Uterus (tissue), 4 donors: ENCODE data around the gene YBEY. TPM values are rescaled to one million over a fixed set of nuclear protein-coding genes. Genes with fewer than 3 reads are reported as not detected.

Experiments used
- DNase-seq, 2 donors: peaks; one replicate each; pipeline ENCODE4 v3.0.0-alpha.2; 2019 to 2020
- H3K27ac ChIP-seq, 2 donors: fragments of 200-600 bp; sonication (generic); 1 replicate in 1 of 2; 2 replicates in 1 of 2; pipeline ENCODE4 v1.5.1; 2016 to 2018
- H3K27me3 ChIP-seq, 2 donors: fragments of 200-600 bp; sonication (generic); one replicate each; pipeline ENCODE4 v1.5.1; 2018 to 2019; ENCODE audit warnings: control low read depth in 1 of 2
- H3K36me3 ChIP-seq, 2 donors: fragments of 200-600 bp; sonication (generic); one replicate each; pipeline ENCODE4 v1.5.1; 2019; ENCODE audit warnings: control low read depth in 1 of 2
- H3K4me1 ChIP-seq, 2 donors: fragments of 200-600 bp; sonication (generic); one replicate each; pipeline ENCODE4 v1.5.1; 2018 to 2019; ENCODE audit warnings: control low read depth in 1 of 2
- H3K4me3 ChIP-seq, 2 donors: fragments of 200-600 bp; sonication (generic); 1 replicate in 1 of 2; 2 replicates in 1 of 2; pipeline ENCODE4 v1.5.1; 2018 to 2019; ENCODE audit warnings: mild to moderate bottlenecking in 1 of 2
- H3K9me3 ChIP-seq, 2 donors: fragments of 200-600 bp; sonication (generic); one replicate each; pipeline ENCODE4 v1.5.1; 2019; ENCODE audit warnings: control low read depth in 1 of 2
- CTCF ChIP-seq, 4 experiments: fragments of 200-600 bp in 2 of 4; fragments of 450-650 bp in 2 of 4; sonication (generic) in 2 of 4; IDR thresholded peaks; one replicate each; pipeline ENCODE4 v1.5.1; 2016 to 2019; ENCODE audit warnings: antibody characterized with exemption in 4 of 4, mild to moderate bottlenecking in 2 of 4, moderate library complexity in 1 of 4
- POLR2A ChIP-seq, 2 donors: fragments of 450-650 bp; IDR thresholded peaks; one replicate each; pipeline ENCODE4 v1.6.1; 2016; ENCODE audit warnings: antibody characterized with exemption in 2 of 2, mild to moderate bottlenecking in 1 of 2, moderate library complexity in 1 of 2
- intact Hi-C: fragments of 100-400 bp; cut with DNase I; formaldehyde crosslinking; loops from one replicate; pipeline ENCODE4 v1.15.1; 2023; ENCODE audit warnings: low total_unique reads
- total RNA-seq, 4 donors: library from RNA; depleted of rRNA in 3 of 4; stranded (reverse); fragments of >200 nt in 3 of 4; gene quantifications; one replicate each; pipeline versions ENCODE4 v1.1.0 to v1.2.4, GENCODE V29; 2014 to 2023
- donor health status: DM: yes; HTN: yes; CAD: no.

YBEY gene
- total RNA-seq, 4 donors from 2014 or later = 2.9 to 78.6 (median 13.0) TPM

- Histone ChIP-seq H3K4me3 (no peak overlapping the region), H3K4me1 (peaks cover 0 to 5% of the 10 kb centered on the region in 2 donors), H3K36me3 (no peaks in the 10 kb centered on the region), H3K27me3 (no peaks in the 10 kb centered on the region), H3K9me3 (no peaks in the 10 kb centered on the region), H3K27ac (no peak overlapping the region)
- no peak for DNase-seq
- no peak for TF ChIP-seq CTCF (IDR thresholded peaks at IDR 0.05)
- TF ChIP-seq POLR2A (IDR thresholded peaks at IDR 0.05) = no peak
- intact Hi-C loops = no loop called here
These were observed 41.6 kb downstream of the YBEY start for GRCh38 chr21:46327711-46328110.

- no peak for DNase-seq
- TF ChIP-seq CTCF (IDR thresholded peaks at IDR 0.05) (no peak), POLR2A (IDR thresholded peaks at IDR 0.05) (no peak)
- intact Hi-C loops = no loop called here
- H3K4me1 ChIP-seq = peaks cover 0 to under 1% of the 10 kb centered on the region in 2 donors
- H3K4me3 ChIP-seq = no peak overlapping the region
- no peak overlapping the region for H3K27ac ChIP-seq
- no peaks in the 10 kb centered on the region for H3K27me3 ChIP-seq
- no peaks in the 10 kb centered on the region for H3K36me3 ChIP-seq
- no peaks in the 10 kb centered on the region for H3K9me3 ChIP-seq
These were observed 42.0 kb downstream of the YBEY start for GRCh38 chr21:46328151-46328550.

GRCh38 chr21:46329796-46330195 lies 43.7 kb downstream of the YBEY start:
- intact Hi-C loops = no loop called here
- Histone ChIP-seq H3K36me3 (no peaks in the 10 kb centered on the region), H3K27ac (no peak overlapping the region), H3K4me3 (no peak overlapping the region), H3K4me1 (no peaks in the 10 kb centered on the region), H3K9me3 (no peaks in the 10 kb centered on the region), H3K27me3 (no peaks in the 10 kb centered on the region)
- TF ChIP-seq POLR2A (IDR thresholded peaks at IDR 0.05) = no peak
- no peak for TF ChIP-seq CTCF (IDR thresholded peaks at IDR 0.05)
- DNase-seq = no peak

GRCh38 chr21:46334351-46335140 lies 48.4 kb downstream of the YBEY start:
- Histone ChIP-seq H3K4me1 (no peaks in the 10 kb centered on the region), H3K36me3 (no peaks in the 10 kb centered on the region), H3K4me3 (no peak overlapping the region), H3K9me3 (no peaks in the 10 kb centered on the region), H3K27ac (no peak overlapping the region), H3K27me3 (no peaks in the 10 kb centered on the region)
- TF ChIP-seq CTCF (IDR thresholded peaks at IDR 0.05) = no peak
- intact Hi-C loops = no loop called here
- no peak for DNase-seq

GRCh38 chr21:46336603-46337002 lies 50.5 kb downstream of the YBEY start:
- H3K36me3 ChIP-seq = no peaks in the 10 kb centered on the region
- TF ChIP-seq CTCF (IDR thresholded peaks at IDR 0.05) = no peak
- TF ChIP-seq POLR2A (IDR thresholded peaks at IDR 0.05) = no peak
- no peaks in the 10 kb centered on the region for H3K27me3 ChIP-seq
- no peak overlapping the region for H3K4me3 ChIP-seq
- intact Hi-C loops = no loop called here
- DNase-seq = no peak
- no peak overlapping the region for H3K27ac ChIP-seq
- no peaks in the 10 kb centered on the region for H3K9me3 ChIP-seq
- H3K4me1 ChIP-seq = no peaks in the 10 kb centered on the region
